ENCODE measurements around the gene VSX2. TPM values are rescaled to one million over a fixed set of nuclear protein-coding genes. Genes with fewer than 3 reads are reported as not detected.

The VSX2 gene
- total and polyA plus RNA-seq, 9 donors = not detected

DNA sequence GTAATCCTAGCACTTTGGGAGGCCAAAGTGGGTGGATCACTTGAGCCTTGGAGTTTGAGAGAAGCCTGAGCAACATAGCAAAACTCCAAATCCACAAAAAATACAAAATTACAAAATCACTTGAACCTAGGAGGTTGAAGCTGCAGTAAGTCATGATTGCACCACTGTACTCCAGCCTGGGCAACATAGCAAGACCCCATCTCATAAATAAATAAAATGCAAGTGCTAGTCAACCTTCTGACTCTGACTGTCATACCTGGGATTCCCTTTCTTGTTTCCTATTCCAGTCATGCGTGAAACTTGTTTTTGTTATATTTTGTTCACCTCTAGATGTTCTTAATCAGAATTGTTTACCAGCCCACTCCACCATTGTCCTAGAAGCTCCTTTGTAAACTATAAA is 32.1 kb downstream of the VSX2 start:
- Histone ChIP-seq H3K4me1 (ENCODE audit: control insufficient read depth, insufficient read depth, low read length) (no peaks in the 10 kb centered on the region), H3K27ac (ENCODE audit: low read length) (no peak overlapping the region), H3K9me3 (replicated peaks; ENCODE audit: control insufficient read depth, low read depth, low read length) (no peaks in the 10 kb centered on the region), H3K27me3 (ENCODE audit: control insufficient read depth, insufficient read depth, low read length) (no peaks in the 10 kb centered on the region), H3K4me3 (ENCODE audit: low read length) (no peak overlapping the region), H3K36me3 (ENCODE audit: control insufficient read depth, insufficient read depth, low read length) (no peaks in the 10 kb centered on the region)
- WGBS (ENCODE audit: insufficient coverage) = no CpG with 5 or more reads among the region's 1 CpG
- DNase-seq = no peak

DNA sequence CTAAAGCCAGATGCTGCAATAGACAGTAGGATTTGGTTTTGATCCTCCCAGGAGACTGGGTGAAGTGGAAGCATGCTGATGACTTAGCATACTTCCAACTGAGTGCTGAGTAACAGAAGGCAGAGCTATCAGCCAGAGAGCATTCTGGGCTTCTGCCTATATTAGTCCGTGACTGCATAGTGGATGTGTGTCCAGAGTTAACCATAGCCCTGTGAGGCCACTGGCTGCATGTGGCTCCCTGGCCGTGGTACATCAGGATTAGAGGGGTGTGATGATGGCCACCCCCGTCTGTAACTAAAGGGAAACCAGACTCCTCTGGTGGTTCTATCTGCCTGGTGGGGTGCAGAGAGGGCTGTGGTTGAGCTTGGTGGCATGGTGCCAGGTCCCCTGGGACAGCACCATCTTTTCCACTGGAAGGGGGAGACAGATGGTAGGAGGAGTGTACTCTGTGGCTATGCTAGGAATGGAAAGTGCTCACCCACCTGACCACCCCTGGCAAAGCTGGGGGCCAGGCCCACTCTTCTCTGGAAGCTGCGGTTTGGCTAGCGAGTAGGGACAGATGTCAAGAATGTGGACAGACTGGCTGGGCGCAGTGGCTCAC is 36.1 kb downstream of the VSX2 start:
- H3K27ac ChIP-seq (ENCODE audit: low read length) = no peak overlapping the region
- H3K4me3 ChIP-seq (ENCODE audit: low read length) = no peak overlapping the region
- DNase-seq = no peak
- WGBS (ENCODE audit: insufficient coverage) = 71% methylated on average over 4 of the region's 6 CpGs
- H3K4me1 ChIP-seq (ENCODE audit: control insufficient read depth, insufficient read depth, low read length) = no peaks in the 10 kb centered on the region
- H3K27me3 ChIP-seq (ENCODE audit: control insufficient read depth, insufficient read depth, low read length) = no peaks in the 10 kb centered on the region
- H3K9me3 ChIP-seq (replicated peaks; ENCODE audit: control insufficient read depth, low read depth, low read length) = peaks cover 6% of the 10 kb centered on the region
- H3K36me3 ChIP-seq (ENCODE audit: control insufficient read depth, insufficient read depth, low read length) = no peaks in the 10 kb centered on the region

DNA sequence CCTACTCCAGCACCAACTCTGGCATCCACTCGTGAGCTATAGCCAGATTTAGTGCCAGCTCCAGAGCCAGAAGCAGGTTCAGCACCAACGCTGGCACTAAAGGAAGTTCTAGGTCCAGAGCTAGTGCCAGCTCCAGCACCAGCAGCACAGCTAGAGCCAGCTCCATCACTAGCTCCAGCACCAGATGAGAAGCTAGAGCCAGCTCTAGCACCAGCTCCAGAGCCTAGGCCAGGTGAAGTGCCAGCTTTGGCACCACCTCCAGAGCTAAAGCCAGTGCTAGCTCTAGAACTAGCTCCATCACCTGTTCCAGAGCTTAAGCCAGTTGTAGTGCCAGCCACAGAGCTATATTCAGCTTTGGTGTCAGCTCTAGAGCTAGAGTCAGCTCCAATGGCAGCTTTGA is 38.8 kb downstream of the VSX2 start:
- DNase-seq = no peak
- Histone ChIP-seq H3K9me3 (replicated peaks; ENCODE audit: control insufficient read depth, low read depth, low read length) (peaks cover 9% of the 10 kb centered on the region), H3K27me3 (ENCODE audit: control insufficient read depth, insufficient read depth, low read length) (no peaks in the 10 kb centered on the region), H3K4me1 (ENCODE audit: control insufficient read depth, insufficient read depth, low read length) (no peaks in the 10 kb centered on the region), H3K27ac (ENCODE audit: low read length) (no peak overlapping the region), H3K36me3 (ENCODE audit: control insufficient read depth, insufficient read depth, low read length) (peaks cover 5% of the 10 kb centered on the region), H3K4me3 (ENCODE audit: low read length) (no peak overlapping the region)
- WGBS (ENCODE audit: insufficient coverage) = 83% methylated on average over 1 of the region's 2 CpGs

DNA sequence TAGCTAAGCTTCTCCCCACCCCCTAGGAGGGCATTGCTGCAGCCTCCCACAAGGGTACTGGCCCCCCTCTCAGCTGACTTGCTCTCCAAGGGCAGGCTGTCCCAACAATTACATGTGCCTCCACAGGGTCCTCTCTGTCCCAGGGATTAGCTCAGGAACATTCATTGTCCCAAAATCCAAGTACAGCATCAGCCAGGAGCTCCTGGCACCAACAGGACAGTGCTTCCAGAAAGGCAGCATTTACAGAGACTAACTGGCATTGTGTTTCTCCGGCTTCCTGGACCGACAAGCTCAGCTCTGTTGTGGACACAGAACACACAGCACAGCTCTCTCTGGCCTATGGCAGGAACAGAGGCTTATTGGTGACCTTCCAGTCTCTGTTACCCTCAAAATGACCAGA is 41.8 kb downstream of the VSX2 start:
- no peaks in the 10 kb centered on the region for H3K4me1 ChIP-seq (ENCODE audit: control insufficient read depth, insufficient read depth, low read length)
- H3K27ac ChIP-seq (ENCODE audit: low read length) = no peak overlapping the region
- H3K9me3 ChIP-seq (replicated peaks; ENCODE audit: control insufficient read depth, low read depth, low read length) = peaks cover 9% of the 10 kb centered on the region
- no peak overlapping the region for H3K4me3 ChIP-seq (ENCODE audit: low read length)
- no peak for DNase-seq
- H3K27me3 ChIP-seq (ENCODE audit: control insufficient read depth, insufficient read depth, low read length) = no peaks in the 10 kb centered on the region
- H3K36me3 ChIP-seq (ENCODE audit: control insufficient read depth, insufficient read depth, low read length) = peaks cover 26% of the 10 kb centered on the region
- 100% methylated on average over 2 of the region's 2 CpGs for WGBS (ENCODE audit: insufficient coverage)

DNA sequence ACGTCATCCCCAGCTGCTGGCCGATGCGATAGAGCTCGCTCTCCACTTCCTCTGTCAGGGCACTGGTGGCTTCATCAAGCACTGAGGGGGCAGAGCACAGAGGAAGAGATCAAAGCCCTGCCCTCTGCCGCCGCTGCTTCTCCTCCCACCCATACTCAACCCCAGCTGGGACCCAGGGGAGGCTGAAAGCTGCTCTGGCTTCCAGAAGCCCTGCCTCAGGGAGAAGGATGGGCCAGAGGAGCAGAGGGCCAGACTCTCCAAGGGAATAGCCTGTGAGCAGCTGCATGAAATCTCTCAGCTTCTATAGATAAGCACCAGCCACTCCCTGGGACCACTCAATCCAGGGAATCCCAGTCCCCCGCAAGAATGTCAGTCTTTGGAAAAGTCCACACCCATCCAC is 47.5 kb downstream of the VSX2 start:
- 80% methylated on average over 4 of the region's 7 CpGs for WGBS (ENCODE audit: insufficient coverage)
- Histone ChIP-seq H3K4me3 (ENCODE audit: low read length) (no peak overlapping the region), H3K36me3 (ENCODE audit: control insufficient read depth, insufficient read depth, low read length) (peaks cover 78% of the 10 kb centered on the region), H3K27me3 (ENCODE audit: control insufficient read depth, insufficient read depth, low read length) (no peaks in the 10 kb centered on the region), H3K4me1 (ENCODE audit: control insufficient read depth, insufficient read depth, low read length) (no peaks in the 10 kb centered on the region), H3K9me3 (replicated peaks; ENCODE audit: control insufficient read depth, low read depth, low read length) (no peaks in the 10 kb centered on the region), H3K27ac (ENCODE audit: low read length) (no peak overlapping the region)
- no peak for DNase-seq

DNA sequence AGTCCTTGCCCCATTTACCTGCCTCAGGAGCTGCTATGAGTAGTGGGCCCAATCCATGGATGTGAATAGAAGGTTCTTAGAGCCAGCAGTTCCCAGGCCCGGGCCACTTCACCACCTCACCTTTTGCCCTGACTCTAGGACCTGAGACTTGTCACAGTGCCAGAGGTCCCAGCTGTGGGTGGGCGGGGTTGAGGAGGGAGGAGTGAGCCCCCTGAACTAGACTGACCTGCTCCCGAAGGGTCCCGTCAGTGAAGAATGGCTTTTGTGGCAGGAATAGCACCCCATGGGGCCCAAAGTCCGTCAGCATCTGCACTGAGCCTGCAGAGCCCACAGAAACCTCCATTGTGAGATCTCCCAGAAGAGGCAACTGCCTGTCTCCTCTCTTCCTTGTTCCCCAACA is 50.6 kb downstream of the VSX2 start:
- no peak for DNase-seq
- no peaks in the 10 kb centered on the region for H3K4me1 ChIP-seq (ENCODE audit: control insufficient read depth, insufficient read depth, low read length)
- no peaks in the 10 kb centered on the region for H3K9me3 ChIP-seq (replicated peaks; ENCODE audit: control insufficient read depth, low read depth, low read length)
- WGBS (ENCODE audit: insufficient coverage) = 75% methylated on average over 4 of the region's 5 CpGs
- H3K36me3 ChIP-seq (ENCODE audit: control insufficient read depth, insufficient read depth, low read length) = peaks cover 89% of the 10 kb centered on the region
- no peaks in the 10 kb centered on the region for H3K27me3 ChIP-seq (ENCODE audit: control insufficient read depth, insufficient read depth, low read length)
- H3K27ac ChIP-seq (ENCODE audit: low read length) = no peak overlapping the region
- no peak overlapping the region for H3K4me3 ChIP-seq (ENCODE audit: low read length)

DNA sequence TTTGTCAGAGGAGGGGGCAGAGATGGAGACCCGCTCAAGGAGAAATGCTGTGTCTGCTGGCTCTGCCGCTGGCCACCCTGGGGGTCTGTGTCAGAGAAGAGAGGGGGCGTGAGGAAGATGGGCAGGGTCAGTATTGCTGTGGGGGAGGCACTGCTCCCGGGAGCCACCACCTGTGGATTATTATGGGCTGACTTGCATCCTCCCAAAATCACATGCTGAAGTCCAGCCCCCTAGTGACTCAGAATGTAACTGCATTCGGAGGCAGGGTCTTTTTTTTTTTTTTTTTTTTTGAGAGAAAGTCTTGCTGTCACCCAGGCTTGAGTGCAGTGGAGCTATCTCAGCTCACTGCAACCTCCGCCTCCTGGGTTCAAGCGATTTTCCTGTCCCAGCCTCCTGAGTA is 51.2 kb downstream of the VSX2 start:
- Histone ChIP-seq H3K9me3 (replicated peaks; ENCODE audit: control insufficient read depth, low read depth, low read length) (no peaks in the 10 kb centered on the region), H3K4me3 (ENCODE audit: low read length) (no peak overlapping the region), H3K36me3 (ENCODE audit: control insufficient read depth, insufficient read depth, low read length) (peaks cover 91% of the 10 kb centered on the region), H3K27me3 (ENCODE audit: control insufficient read depth, insufficient read depth, low read length) (no peaks in the 10 kb centered on the region), H3K27ac (ENCODE audit: low read length) (no peak overlapping the region), H3K4me1 (ENCODE audit: control insufficient read depth, insufficient read depth, low read length) (no peaks in the 10 kb centered on the region)
- 90% methylated on average over 4 of the region's 7 CpGs for WGBS (ENCODE audit: insufficient coverage)
- no peak for DNase-seq

DNA sequence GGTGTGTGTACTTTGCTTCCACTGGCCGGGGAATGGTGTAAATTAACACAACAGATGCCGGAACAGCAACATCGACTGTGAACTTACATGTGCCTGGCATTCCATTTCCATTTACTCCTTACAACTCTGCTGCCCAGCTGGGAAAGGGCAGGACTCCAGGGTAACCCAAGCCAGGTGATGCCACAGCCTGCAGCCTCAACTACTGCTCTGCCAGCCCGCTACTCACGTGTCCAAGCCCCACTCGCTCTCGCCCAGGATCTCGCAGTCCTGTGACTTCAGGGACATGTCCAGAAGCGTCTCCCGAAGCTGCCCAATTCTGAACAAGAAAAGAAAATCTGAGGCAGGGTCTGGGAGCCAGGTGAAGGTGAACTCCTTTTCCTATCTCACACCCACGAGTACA is 52.8 kb downstream of the VSX2 start:
- DNase-seq = no peak
- H3K4me1 ChIP-seq (ENCODE audit: control insufficient read depth, insufficient read depth, low read length) = no peaks in the 10 kb centered on the region
- no peak overlapping the region for H3K4me3 ChIP-seq (ENCODE audit: low read length)
- 88% methylated on average over 7 of the region's 11 CpGs for WGBS (ENCODE audit: insufficient coverage)
- peaks cover 93% of the 10 kb centered on the region for H3K36me3 ChIP-seq (ENCODE audit: control insufficient read depth, insufficient read depth, low read length)
- no peak overlapping the region for H3K27ac ChIP-seq (ENCODE audit: low read length)
- no peaks in the 10 kb centered on the region for H3K27me3 ChIP-seq (ENCODE audit: control insufficient read depth, insufficient read depth, low read length)
- H3K9me3 ChIP-seq (replicated peaks; ENCODE audit: control insufficient read depth, low read depth, low read length) = no peaks in the 10 kb centered on the region

DNA sequence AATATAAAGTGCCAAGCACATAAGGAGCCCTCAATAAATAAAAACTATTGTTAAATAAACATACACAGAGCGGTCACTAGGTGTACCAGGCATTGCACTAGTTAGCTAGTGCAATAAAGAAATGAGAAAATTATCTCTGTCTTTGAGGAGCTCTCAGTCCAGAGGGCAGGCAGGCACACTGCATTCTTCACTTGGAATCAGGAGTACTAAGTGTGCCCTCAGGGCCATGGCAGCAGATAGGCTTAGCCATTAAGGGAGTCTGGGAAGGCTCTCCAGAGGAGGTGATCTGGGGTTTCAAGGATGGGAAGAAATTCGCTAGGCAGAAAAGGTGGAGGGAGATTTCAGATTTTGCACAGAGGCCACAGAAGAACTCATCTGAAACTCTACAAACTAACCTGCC is 54.4 kb downstream of the VSX2 start:
- H3K9me3 ChIP-seq (replicated peaks; ENCODE audit: control insufficient read depth, low read depth, low read length) = no peaks in the 10 kb centered on the region

DNA sequence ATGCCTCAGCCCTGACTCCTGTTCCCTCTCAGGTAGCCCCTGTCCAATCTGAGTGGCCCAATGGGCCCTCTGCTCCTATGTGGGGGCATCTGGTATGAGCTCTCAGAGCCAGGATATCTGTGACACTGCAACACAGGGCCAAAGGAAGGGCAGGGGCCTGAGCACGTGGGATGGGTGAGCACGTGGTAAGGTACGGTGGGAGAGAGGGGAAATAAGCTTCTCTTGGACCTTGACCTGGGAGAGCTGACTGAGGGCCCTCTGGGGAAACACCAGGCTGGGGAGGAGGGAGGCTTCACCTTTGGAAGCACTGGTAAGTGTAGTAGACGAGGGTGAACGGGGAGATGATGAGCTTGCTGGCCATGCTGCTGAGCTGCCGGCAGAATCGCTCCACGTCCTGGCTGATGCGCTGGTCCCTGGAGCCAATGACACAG is 56.8 kb downstream of the VSX2 start:
- WGBS (ENCODE audit: insufficient coverage) = 85% methylated on average over 6 of the region's 9 CpGs
- H3K27me3 ChIP-seq (ENCODE audit: control insufficient read depth, insufficient read depth, low read length) = no peaks in the 10 kb centered on the region
- no peaks in the 10 kb centered on the region for H3K9me3 ChIP-seq (replicated peaks; ENCODE audit: control insufficient read depth, low read depth, low read length)
- peaks cover 84% of the 10 kb centered on the region for H3K36me3 ChIP-seq (ENCODE audit: control insufficient read depth, insufficient read depth, low read length)
- H3K4me1 ChIP-seq (ENCODE audit: control insufficient read depth, insufficient read depth, low read length) = peaks cover 4% of the 10 kb centered on the region
- DNase-seq = no peak
- no peak overlapping the region for H3K27ac ChIP-seq (ENCODE audit: low read length)
- H3K4me3 ChIP-seq (ENCODE audit: low read length) = no peak overlapping the region

More for the DNA sequence above, 54.4 kb downstream of the VSX2 start:
- peaks cover 89% of the 10 kb centered on the region for H3K36me3 ChIP-seq (ENCODE audit: control insufficient read depth, insufficient read depth, low read length)
- no peak overlapping the region for H3K4me3 ChIP-seq (ENCODE audit: low read length)
- no peak overlapping the region for H3K27ac ChIP-seq (ENCODE audit: low read length)
- no CpG with 5 or more reads among the region's 2 CpGs for WGBS (ENCODE audit: insufficient coverage)
- no peak for DNase-seq
- peaks cover under 1% of the 10 kb centered on the region for H3K4me1 ChIP-seq (ENCODE audit: control insufficient read depth, insufficient read depth, low read length)
- H3K27me3 ChIP-seq (ENCODE audit: control insufficient read depth, insufficient read depth, low read length) = no peaks in the 10 kb centered on the region

DNA sequence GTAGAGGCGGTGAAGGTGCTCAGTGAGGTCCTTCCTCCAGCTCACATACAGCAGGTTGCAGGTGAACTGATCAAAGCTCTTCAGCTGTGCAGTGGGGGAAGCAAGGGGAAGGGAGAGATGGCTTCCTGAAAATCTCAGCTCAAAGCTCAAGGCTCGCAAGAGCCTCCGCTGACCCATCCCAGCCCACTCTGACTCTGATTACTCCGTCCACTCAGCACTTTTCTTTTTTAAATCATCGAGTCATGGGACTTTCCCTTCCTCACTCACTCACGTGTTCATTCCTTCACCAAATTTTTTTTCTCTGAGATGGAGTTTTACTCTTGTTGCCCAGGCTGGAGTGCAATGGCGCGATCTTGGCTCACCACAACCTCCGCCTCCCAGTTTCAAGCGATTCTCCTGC is 58.7 kb downstream of the VSX2 start:
- peaks cover 13% of the 10 kb centered on the region for H3K4me1 ChIP-seq (ENCODE audit: control insufficient read depth, insufficient read depth, low read length)
- no peaks in the 10 kb centered on the region for H3K9me3 ChIP-seq (replicated peaks; ENCODE audit: control insufficient read depth, low read depth, low read length)
- H3K36me3 ChIP-seq (ENCODE audit: control insufficient read depth, insufficient read depth, low read length) = peaks cover 65% of the 10 kb centered on the region
- H3K4me3 ChIP-seq (ENCODE audit: low read length) = no peak overlapping the region
- DNase-seq = no peak
- H3K27me3 ChIP-seq (ENCODE audit: control insufficient read depth, insufficient read depth, low read length) = no peaks in the 10 kb centered on the region
- no peak overlapping the region for H3K27ac ChIP-seq (ENCODE audit: low read length)
- 79% methylated on average over 5 of the region's 10 CpGs for WGBS (ENCODE audit: insufficient coverage)
